Right lobe of liver (tissue), 6 donors: ENCODE measurements around the gene SH3GLB1. TPM values are rescaled to one million over a fixed set of nuclear protein-coding genes. Genes with fewer than 3 reads are reported as not detected.
A peak's percentile ranks its signal among the peaks of the same experiment; 100 is the strongest.

Experiments
- ATAC-seq, 4 donors: fragments of 200-7000 bp; cut with Tn5 transposase; one replicate each; pipeline ENCODE4 v1.9.1; 2020; ENCODE audit warnings: mild to moderate bottlenecking in 4 of 4, moderate library complexity in 4 of 4
- DNase-seq, 3 donors: peaks; one replicate each; pipeline ENCODE4 v3.0.0-alpha.2; 2020
- H3K27ac ChIP-seq, 3 donors: fragments of 200-600 bp; one replicate each; pipeline ENCODE4 v1.8.0; 2022
- H3K27me3 ChIP-seq, 2 donors: fragments of 200-600 bp; one replicate each; pipeline ENCODE4 v1.8.0; 2022
- H3K36me3 ChIP-seq, 4 donors: fragments of 200-600 bp; sonication (generic) in 1 of 4; one replicate each; pipeline versions ENCODE4 v1.5.1 to v1.8.0; 2017 to 2022; ENCODE audit warnings: control low read depth in 1 of 4
- H3K4me1 ChIP-seq, 4 donors: fragments of 200-600 bp; sonication (generic) in 1 of 4; one replicate each; pipeline versions ENCODE4 v1.5.1 to v1.8.0; 2017 to 2022; ENCODE audit warnings: control low read depth in 1 of 4
- H3K4me3 ChIP-seq, 3 donors: fragments of 200-600 bp; one replicate each; pipeline ENCODE4 v1.8.0; 2022
- H3K9me3 ChIP-seq, 4 donors: fragments of 200-600 bp; sonication (generic) in 1 of 4; one replicate each; pipeline versions ENCODE4 v1.5.1 to v1.8.0; 2017 to 2022; ENCODE audit warnings: control low read depth in 1 of 4
- CTCF ChIP-seq, 4 donors: fragments of 200-600 bp in 3 of 4; fragments of 450-650 bp in 1 of 4; IDR thresholded peaks; one replicate each; pipeline versions ENCODE4 v1.5.1 to v1.8.0; 2016 to 2022; ENCODE audit warnings: antibody characterized with exemption in 4 of 4, mild to moderate bottlenecking in 2 of 4
- POLR2A ChIP-seq: fragments of 450-650 bp; IDR thresholded peaks from one replicate; pipeline ENCODE4 v1.6.1; 2017; ENCODE audit warnings: antibody characterized with exemption, mild to moderate bottlenecking
- WGBS: methylation state at CpG from one replicate; pipeline ENCODE4 v1.1.6; 2018; ENCODE audit warnings: low coverage, low lambda C conversion rate; ENCODE audit not compliant: insufficient coverage; ENCODE audit errors: missing lambda C conversion rate; 5-methylcytosine and 5-hydroxymethylcytosine counted together
- intact Hi-C, 2 donors: fragments of 100-400 bp; cut with DNase I; formaldehyde crosslinking; loops; one replicate each; pipeline versions ENCODE4 v1.11.2 to v1.14.1; 2022
- total RNA-seq, 6 experiments: library from RNA; depleted of rRNA in 2 of 6; stranded (reverse); fragments of >200 nt in 2 of 6; fragmentation: NEBNext Ultra II Directional in 3 of 6; extraction: Animal tissue kit (Norgen Biotek cat#: 25700) in 3 of 6; gene quantifications; one replicate each; pipeline versions ENCODE4 v1.1.0 to v1.2.4, GENCODE V29; 2016 to 2023
- donor health status: DM: no; HTN: yes; CAD: no.
- donor health status: DM: no; HTN: no; CAD: no.
- donor health status: DM: no; HTN: no; CAD: no.
- donor health status: DM: no; HTN: yes; CAD: no.
- donor health status: DM: no; HTN: yes; CAD: no.

The SH3GLB1 gene
- total RNA-seq, 6 experiments from 2014 or later = 23.8 to 47.5 (median 29.1) TPM

- ATAC-seq = peak in 2 of 4 donors; percentile 29 to 38
- no peak overlapping the region for H3K27ac ChIP-seq
- intact Hi-C loops = no loop called here
- H3K9me3 ChIP-seq = no peaks in the 10 kb centered on the region
- H3K4me1 ChIP-seq = no peaks in the 10 kb centered on the region
- no peak for DNase-seq
- WGBS = 48% methylated on average over 6 of the region's 6 CpGs
- H3K36me3 ChIP-seq = peaks cover 0 to 47% (median 15%) of the 10 kb centered on the region in 4 donors
- TF ChIP-seq CTCF (IDR thresholded peaks at IDR 0.05) (peak; percentile 36 to 62 (median 60)), POLR2A (no peak)
- H3K27me3 ChIP-seq = no peaks in the 10 kb centered on the region
- no peak overlapping the region for H3K4me3 ChIP-seq
Measured at GRCh38 chr1:86741947-86742572, 37.7 kb downstream of the SH3GLB1 start.

GRCh38 chr1:86747304-86747703 is 42.9 kb downstream of the SH3GLB1 start:
- intact Hi-C loops = no loop called here
- Histone ChIP-seq H3K9me3 (no peaks in the 10 kb centered on the region), H3K36me3 (peaks cover 0 to 31% (median 11%) of the 10 kb centered on the region in 4 donors), H3K4me3 (no peak overlapping the region), H3K27me3 (no peaks in the 10 kb centered on the region), H3K27ac (no peak overlapping the region), H3K4me1 (no peaks in the 10 kb centered on the region)
- ATAC-seq = no peak
- TF ChIP-seq CTCF (IDR thresholded peaks at IDR 0.05) (no peak), POLR2A (no peak)
- DNase-seq = no peak
- 56% methylated on average over 1 of the region's 1 CpG for WGBS

GRCh38 chr1:86748622-86749373 is 44.4 kb downstream of the SH3GLB1 start:
- Histone ChIP-seq H3K36me3 (peaks cover 0 to 16% (median 2%) of the 10 kb centered on the region in 4 donors), H3K9me3 (no peaks in the 10 kb centered on the region), H3K4me3 (no peak overlapping the region), H3K4me1 (no peaks in the 10 kb centered on the region), H3K27me3 (no peaks in the 10 kb centered on the region), H3K27ac (no peak overlapping the region)
- DNase-seq (no peak), ATAC-seq (no peak)
- TF ChIP-seq POLR2A = no peak
- intact Hi-C loops = no loop called here
- 94% methylated on average over 4 of the region's 4 CpGs for WGBS

- Histone ChIP-seq H3K27me3 (no peaks in the 10 kb centered on the region), H3K4me3 (no peak overlapping the region), H3K27ac (no peak overlapping the region), H3K9me3 (no peaks in the 10 kb centered on the region), H3K4me1 (no peaks in the 10 kb centered on the region), H3K36me3 (peaks cover 0 to 3% (median 0%) of the 10 kb centered on the region in 4 donors)
- ATAC-seq = no peak
- 78% methylated on average over 1 of the region's 1 CpG for WGBS
- DNase-seq = no peak
- TF ChIP-seq POLR2A = no peak
- intact Hi-C loops = no loop called here
Measured at GRCh38 chr1:86750076-86750475, 45.7 kb downstream of the SH3GLB1 start.

- H3K36me3 ChIP-seq = no peaks in the 10 kb centered on the region
- WGBS = 87% methylated on average over 5 of the region's 5 CpGs
- no peaks in the 10 kb centered on the region for H3K4me1 ChIP-seq
- H3K27ac ChIP-seq = no peak overlapping the region
- H3K27me3 ChIP-seq = no peaks in the 10 kb centered on the region
- DNase-seq (no peak), ATAC-seq (no peak)
- TF ChIP-seq CTCF (IDR thresholded peaks at IDR 0.05) (no peak), POLR2A (no peak)
- no peaks in the 10 kb centered on the region for H3K9me3 ChIP-seq
- H3K4me3 ChIP-seq = no peak overlapping the region
- intact Hi-C loops = no loop called here
Measured at GRCh38 chr1:86750530-86750929, 46.2 kb downstream of the SH3GLB1 start.
